Epithelial cell of esophagus (primary cell): ENCODE measurements around the gene CCR6.

Experiments
- DNase-seq: peaks from one replicate; pipeline ENCODE4 v3.0.0; 2010; ENCODE audit warnings: low read depth
- H3K4me3 ChIP-seq: 2 replicates; pipeline ENCODE4 v1.5.1; 2011; ENCODE audit warnings: mild to moderate bottlenecking, low read length, control low read depth
- CTCF ChIP-seq: IDR thresholded peaks from 2 replicates; pipeline ENCODE4 v1.5.1; 2011; ENCODE audit warnings: low read depth, mild to moderate bottlenecking, low read length, control low read depth, inconsistent platforms; ENCODE audit not compliant: insufficient read depth; ENCODE audit errors: missing control alignments

Gene CCR6

GRCh38 chr6:167093922-167094432 lies 28.9 kb upstream of the CCR6 start:
- DNase-seq = no peak
- no peak for TF ChIP-seq CTCF
- no peak overlapping the region for H3K4me3 ChIP-seq

DNA sequence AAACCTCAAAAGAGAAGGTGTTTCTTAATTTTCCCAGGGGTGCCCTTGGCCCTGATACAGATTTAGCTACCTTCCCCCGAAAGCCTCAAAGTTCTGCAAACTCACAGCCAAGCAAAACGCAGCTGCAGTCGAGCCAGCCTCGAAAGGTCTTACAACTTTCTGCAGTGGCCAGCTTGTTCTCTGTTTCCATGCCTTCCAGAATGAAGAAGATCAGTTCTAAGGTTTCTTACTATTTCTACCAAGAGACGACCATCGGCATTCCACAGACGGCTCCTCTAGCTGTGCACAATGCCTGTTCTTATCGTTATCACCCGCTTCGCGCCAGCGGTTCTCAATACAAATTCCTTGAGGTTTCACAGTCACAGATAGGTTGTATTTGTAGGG lies 28.5 kb upstream of the CCR6 start:
- no peak for TF ChIP-seq CTCF
- H3K4me3 ChIP-seq = no peak overlapping the region
- DNase-seq = no peak

DNA sequence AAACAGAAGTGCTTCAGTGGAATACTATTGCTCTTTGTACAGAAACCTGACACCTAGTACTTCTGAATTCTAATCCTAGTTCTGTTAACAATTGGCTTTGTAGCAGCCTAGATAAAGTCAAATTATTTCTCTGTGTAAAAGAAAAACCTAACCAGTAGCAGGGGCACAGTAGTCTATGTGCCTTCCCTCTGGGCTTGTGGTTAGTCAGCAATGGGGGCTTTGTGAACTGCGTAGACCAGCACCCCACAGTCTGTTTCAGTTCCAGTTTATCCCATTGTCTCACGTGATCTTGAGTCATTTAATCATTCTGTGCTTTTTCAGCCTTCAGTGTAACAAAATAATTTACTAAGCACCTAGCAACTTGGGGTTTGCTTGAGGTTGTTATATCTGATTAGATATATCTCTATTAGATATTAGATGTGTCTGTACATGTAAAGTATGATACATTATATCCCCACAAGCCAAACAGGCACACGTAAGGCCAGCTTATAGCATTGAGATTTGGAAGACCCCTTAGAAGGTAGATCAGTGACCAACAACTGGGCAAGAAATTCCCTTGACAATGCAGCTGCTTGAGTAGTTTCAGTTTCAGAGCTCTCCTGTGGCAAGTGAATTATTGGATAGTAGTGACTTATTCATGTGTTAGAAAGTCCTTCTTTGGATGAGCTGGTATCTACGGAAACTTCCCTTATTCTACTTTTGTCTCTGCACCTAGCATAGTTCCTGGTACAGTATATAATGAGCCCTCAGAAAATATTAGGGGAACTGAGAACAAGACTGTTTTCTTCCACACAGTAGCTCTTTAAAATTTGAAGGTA lies 27.9 kb upstream of the CCR6 start:
- no peak overlapping the region for H3K4me3 ChIP-seq
- no peak for TF ChIP-seq CTCF
- no peak for DNase-seq

DNA sequence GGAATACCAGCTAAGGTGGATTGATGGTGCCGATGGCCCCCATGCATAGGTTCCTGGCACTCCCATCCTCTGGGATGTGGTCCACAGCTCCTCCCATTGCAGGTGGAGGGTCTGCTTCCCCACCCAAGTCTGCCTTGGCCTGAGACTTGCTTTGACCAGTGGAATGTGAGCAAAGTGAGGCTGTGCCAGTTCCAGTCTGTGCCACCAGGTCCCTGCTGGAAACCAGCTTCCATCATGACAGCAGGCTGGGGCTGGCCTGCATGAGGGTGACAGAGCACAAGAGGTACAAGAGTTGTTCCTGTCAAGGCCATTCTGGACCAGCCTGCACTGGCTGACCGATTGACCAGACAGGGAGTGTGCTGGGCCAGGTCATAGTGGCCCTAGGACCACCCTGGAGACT lies 27.0 kb upstream of the CCR6 start:
- no peak overlapping the region for H3K4me3 ChIP-seq
- TF ChIP-seq CTCF = no peak
- DNase-seq = no peak

DNA sequence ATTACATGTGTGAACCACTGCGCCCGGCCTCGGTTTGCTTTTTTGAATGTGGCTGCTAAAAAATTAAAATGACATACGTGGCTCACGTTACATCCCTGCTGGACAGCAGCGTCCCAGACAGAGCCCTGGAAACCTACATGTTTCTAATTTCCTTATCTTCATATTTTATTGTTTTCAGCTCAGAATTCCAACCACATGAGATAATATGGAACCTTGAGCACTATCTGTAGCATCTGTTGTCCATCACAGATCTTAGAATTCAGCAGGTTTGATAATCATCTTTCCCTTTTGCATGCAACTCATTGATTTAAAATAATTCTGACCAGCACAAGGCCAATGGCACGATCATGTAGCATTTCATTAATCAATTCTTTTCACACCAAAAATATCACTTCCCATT lies 25.9 kb upstream of the CCR6 start:
- DNase-seq = no peak
- TF ChIP-seq CTCF = no peak
- H3K4me3 ChIP-seq = no peak overlapping the region

- DNase-seq = no peak
- no peak for TF ChIP-seq CTCF
- no peak overlapping the region for H3K4me3 ChIP-seq
These were observed 25.1 kb upstream of the CCR6 start for GRCh38 chr6:167097770-167098169.

GRCh38 chr6:167098825-167099225 lies 24.1 kb upstream of the CCR6 start:
- no peak for DNase-seq
- no peak overlapping the region for H3K4me3 ChIP-seq
- no peak for TF ChIP-seq CTCF
